B cell (primary cell): ENCODE data around the gene KLF5. TPM values are rescaled to one million over a fixed set of nuclear protein-coding genes. Genes with fewer than 3 reads are reported as not detected.

Source experiments
- ATAC-seq: fragments of 200-7000 bp; cut with Tn5 transposase; one replicate; pipeline ENCODE4 v1.10.0; 2021; ENCODE audit warnings: low read depth, mild to moderate bottlenecking, moderate number of reproducible peaks, moderate library complexity
- CTCF ChIA-PET: fragments of 350-600 bp; sonication (Branson Sonifier 250); formaldehyde crosslinking; loops from one replicate; lab custom pipeline; 2021; ENCODE audit warnings: antibody characterized with exemption, inconsistent platforms; lab: Charles Lee
- POLR2A ChIA-PET: fragments of 350-600 bp; sonication (Branson Sonifier 250); formaldehyde crosslinking; loops from one replicate; lab custom pipeline; 2021; ENCODE audit warnings: antibody characterized with exemption; lab: Charles Lee
- DNase-seq: peaks from one replicate; pipeline ENCODE4 v3.0.0; 2013
- H2AFZ ChIP-seq: 2 replicates; pipeline ENCODE4 v1.6.1; 2012; ENCODE audit warnings: mild to moderate bottlenecking, low read depth, low read length; ENCODE audit not compliant: insufficient read depth, poor library complexity, severe bottlenecking
- H3K27ac ChIP-seq, 2 donors: 1 replicate in 1 of 2; 2 replicates in 1 of 2; pipeline ENCODE4 v1.5.1; 2012 to 2013; ENCODE audit warnings: low read length in 2 of 2, mild to moderate bottlenecking in 2 of 2, moderate library complexity in 1 of 2
- H3K27me3 ChIP-seq, 4 experiments: fragments of 200-600 bp in 1 of 4; sonication (generic) in 1 of 4; replicated peaks in 1 of 4; 1 replicate in 2 of 4; 2 replicates in 2 of 4; pipeline versions ENCODE4 v1.6.1 to v1.7.0; 2013 to 2016; ENCODE audit warnings: low read length in 3 of 4, mild to moderate bottlenecking in 2 of 4, mixed read lengths in 1 of 4, moderate library complexity in 1 of 4; ENCODE audit not compliant: insufficient read depth in 4 of 4, control insufficient read depth in 3 of 4; ENCODE audit errors: control extremely low read depth in 1 of 4
- H3K36me3 ChIP-seq, 2 experiments: replicated peaks in 1 of 2; 1 replicate in 1 of 2; 2 replicates in 1 of 2; pipeline versions ENCODE4 v1.6.1 to v1.7.1; 2013; ENCODE audit warnings: low read length in 1 of 2; ENCODE audit not compliant: insufficient read depth in 2 of 2, control insufficient read depth in 1 of 2; ENCODE audit errors: control extremely low read depth in 1 of 2, extremely low read depth in 1 of 2
- H3K4me1 ChIP-seq, 2 donors: fragments of 200-600 bp in 1 of 2; sonication (generic) in 1 of 2; 1 replicate in 1 of 2; 2 replicates in 1 of 2; pipeline versions ENCODE4 v1.5.1 to v1.6.1; 2013 to 2017; ENCODE audit warnings: low read length in 2 of 2; ENCODE audit not compliant: control insufficient read depth in 2 of 2, insufficient read depth in 2 of 2
- H3K4me2 ChIP-seq: replicated peaks from 2 replicates; pipeline ENCODE3; 2012; ENCODE audit warnings: mild to moderate bottlenecking, low read depth, low read length; ENCODE audit not compliant: poor library complexity, severe bottlenecking
- H3K4me3 ChIP-seq, 5 experiments: fragments of 200-600 bp in 1 of 5; sonication (generic) in 1 of 5; 1 replicate in 3 of 5; 2 replicates in 2 of 5; pipeline versions ENCODE4 v1.5.1 to v1.7.0; 2011 to 2016; ENCODE audit warnings: low read length in 4 of 5, mild to moderate bottlenecking in 4 of 5, low read depth in 2 of 5, control low read depth in 1 of 5, moderate library complexity in 1 of 5; ENCODE audit not compliant: insufficient read depth in 1 of 5; ENCODE audit errors: control extremely low read depth in 1 of 5, extremely low read depth in 1 of 5
- H3K79me2 ChIP-seq: fragments of 200-600 bp; sonication (generic); one replicate; pipeline ENCODE4 v1.6.0; 2016; ENCODE audit warnings: low read length; ENCODE audit not compliant: control insufficient read depth, insufficient read depth
- H3K9ac ChIP-seq: fragments of 200-600 bp; sonication (generic); 2 replicates; pipeline ENCODE4 v1.6.1; 2017; ENCODE audit warnings: mild to moderate bottlenecking, low read length, moderate library complexity
- H3K9me3 ChIP-seq, 3 donors: one replicate each; pipeline versions ENCODE4 v1.6.1 to v1.7.1; 2013; ENCODE audit warnings: low read length in 2 of 3; ENCODE audit not compliant: control insufficient read depth in 2 of 3, insufficient read depth in 1 of 3; ENCODE audit errors: control extremely low read depth in 1 of 3
- H4K20me1 ChIP-seq: 2 replicates; pipeline ENCODE4 v1.6.0; 2012; ENCODE audit warnings: mild to moderate bottlenecking, low read length; ENCODE audit not compliant: insufficient read depth, control insufficient read depth, poor library complexity, severe bottlenecking
- H3K27ac Mint-ChIP-seq: one replicate; pipeline ENCODE4 v1.8.0; 2021; ENCODE audit warnings: mixed read lengths
- H3K27me3 Mint-ChIP-seq: one replicate; pipeline ENCODE4 v1.8.0; 2021; ENCODE audit warnings: mixed read lengths
- H3K4me1 Mint-ChIP-seq: one replicate; pipeline ENCODE4 v1.8.0; 2021; ENCODE audit warnings: mixed read lengths
- H3K4me3 Mint-ChIP-seq: one replicate; pipeline ENCODE4 v1.8.0; 2021; ENCODE audit warnings: mixed read lengths
- H3K9me3 Mint-ChIP-seq: one replicate; pipeline ENCODE4 v1.8.0; 2022; ENCODE audit warnings: mixed read lengths; ENCODE audit not compliant: insufficient read depth
- EZH2 ChIP-seq: IDR thresholded peaks from 2 replicates; pipeline ENCODE4 v1.6.1; 2012; ENCODE audit warnings: borderline replicate concordance, low read depth, mild to moderate bottlenecking, moderate library complexity, low read length; ENCODE audit not compliant: insufficient read depth, poor library complexity, severe bottlenecking
- WGBS: methylation state at CpG from one replicate; pipeline ENCODE4 v1.1.5; 2013; ENCODE audit warnings: missing lambda C conversion rate; ENCODE audit not compliant: insufficient coverage; 5-methylcytosine and 5-hydroxymethylcytosine counted together
- intact Hi-C: fragments of 100-400 bp; cut with micrococcal nuclease; formaldehyde crosslinking; loops from one replicate; pipeline ENCODE4 v1.10.0; 2022
- polyA plus RNA-seq: library from polyadenylated mRNA; depleted of rRNA; stranded (reverse); fragments of >200 nt; gene quantifications from 2 replicates; pipeline ENCODE4 v1.2.3, GENCODE V29; 2012
- total RNA-seq, 2 donors: library from RNA; stranded (reverse); fragments of 120-200 nt in 1 of 2; gene quantifications; 1 replicate in 1 of 2; 2 replicates in 1 of 2; pipeline versions ENCODE4 v1.2.3 to v1.2.4, GENCODE V29; 2013 to 2022
- TF ChIP-seq, protein P1 (sequence below): fragments of 200-600 bp; IDR thresholded peaks from one replicate; pipeline ENCODE4 v1.8.0; 2022; ENCODE audit warnings: antibody characterized with exemption, mild to moderate bottlenecking

Gene KLF5
- total and polyA plus RNA-seq, 2 donors (not counting 1 experiment from before 2014, with no cell fraction given), result 0.94 to 1.5 TPM

DNA sequence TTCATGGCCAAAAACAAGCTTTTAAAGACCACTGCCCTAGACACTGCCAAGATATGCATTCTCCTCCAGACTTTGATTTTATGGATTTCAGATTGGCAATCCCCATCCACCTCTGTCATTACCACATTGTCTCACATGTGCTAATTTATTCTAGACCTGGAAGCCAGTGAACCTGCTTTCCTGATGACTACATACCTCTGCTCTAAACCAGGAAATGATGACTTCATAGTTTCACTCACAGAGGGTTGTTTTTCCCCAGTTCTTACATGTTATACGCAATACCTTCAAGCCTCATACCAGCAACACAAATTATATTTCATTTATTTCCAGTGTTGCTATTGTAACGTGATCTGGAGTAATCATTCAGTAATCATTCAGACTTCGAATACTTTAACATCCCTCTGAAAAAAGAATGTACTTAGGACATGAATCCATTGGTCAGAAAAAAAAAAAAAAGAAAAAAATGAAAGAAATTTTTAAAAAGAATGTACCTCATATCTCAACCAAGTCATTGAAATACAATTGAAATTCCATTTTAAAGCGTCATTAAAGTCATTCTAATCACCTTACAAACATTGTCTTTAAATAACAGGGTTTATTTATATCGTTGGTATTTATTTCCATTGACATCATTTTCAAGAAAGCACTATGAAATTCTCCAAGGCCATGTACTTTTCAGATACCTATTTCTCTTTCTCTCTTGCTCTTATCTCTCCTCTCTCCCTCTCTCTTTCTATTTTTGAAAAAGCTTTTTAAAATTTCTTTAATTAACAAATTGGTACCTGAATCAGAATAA, 33.4 kb upstream of the KLF5 start:
- Histone ChIP-seq H3K79me2 (no peaks in the 10 kb centered on the region), H2AFZ (no peak overlapping the region), H3K36me3 (no peaks in the 10 kb centered on the region), H3K4me1 (no peaks in the 10 kb centered on the region), H3K27ac (no peak overlapping the region), H3K27me3 (no peaks in the 10 kb centered on the region), H4K20me1 (no peaks in the 10 kb centered on the region), H3K9me3 (no peaks in the 10 kb centered on the region), H3K9ac (no peak overlapping the region), H3K4me2 (no peak overlapping the region), H3K4me3 (no peak overlapping the region)
- WGBS, result 100% methylated on average over 1 of the region's 5 CpGs
- ChIA-PET CTCF (no interaction called here), POLR2A (no interaction called here)
- no peak for TF ChIP-seq EZH2
- intact Hi-C loops, result no loop called here
- Mint-ChIP-seq H3K27me3 (no peaks in the 10 kb centered on the region), H3K4me1 (no peaks in the 10 kb centered on the region), H3K4me3 (no peak overlapping the region), H3K27ac (no peak overlapping the region), H3K9me3 (no peaks in the 10 kb centered on the region)
- ATAC-seq (no peak), DNase-seq (no peak)

- POLR2A ChIA-PET, result no interaction called here
- WGBS, result no CpG with 5 or more reads among the region's 2 CpGs
- H3K4me1 ChIP-seq, result no peaks in the 10 kb centered on the region
These were observed 23.9 kb upstream of the KLF5 start for GRCh38 chr13:73034901-73035300.

More at GRCh38 chr13:73034901-73035300, 23.9 kb upstream of the KLF5 start:
- Histone ChIP-seq H4K20me1 (no peaks in the 10 kb centered on the region), H3K9me3 (no peaks in the 10 kb centered on the region), H2AFZ (no peak overlapping the region), H3K36me3 (no peaks in the 10 kb centered on the region), H3K9ac (no peak overlapping the region), H3K27ac (no peak overlapping the region), H3K4me2 (no peak overlapping the region), H3K79me2 (no peaks in the 10 kb centered on the region), H3K4me3 (no peak overlapping the region), H3K27me3 (no peaks in the 10 kb centered on the region)
- Mint-ChIP-seq H3K9me3 (no peaks in the 10 kb centered on the region), H3K27ac (no peak overlapping the region), H3K4me1 (no peaks in the 10 kb centered on the region), H3K4me3 (no peak overlapping the region), H3K27me3 (no peaks in the 10 kb centered on the region)
- no peak for DNase-seq
- TF ChIP-seq, protein P1, sequence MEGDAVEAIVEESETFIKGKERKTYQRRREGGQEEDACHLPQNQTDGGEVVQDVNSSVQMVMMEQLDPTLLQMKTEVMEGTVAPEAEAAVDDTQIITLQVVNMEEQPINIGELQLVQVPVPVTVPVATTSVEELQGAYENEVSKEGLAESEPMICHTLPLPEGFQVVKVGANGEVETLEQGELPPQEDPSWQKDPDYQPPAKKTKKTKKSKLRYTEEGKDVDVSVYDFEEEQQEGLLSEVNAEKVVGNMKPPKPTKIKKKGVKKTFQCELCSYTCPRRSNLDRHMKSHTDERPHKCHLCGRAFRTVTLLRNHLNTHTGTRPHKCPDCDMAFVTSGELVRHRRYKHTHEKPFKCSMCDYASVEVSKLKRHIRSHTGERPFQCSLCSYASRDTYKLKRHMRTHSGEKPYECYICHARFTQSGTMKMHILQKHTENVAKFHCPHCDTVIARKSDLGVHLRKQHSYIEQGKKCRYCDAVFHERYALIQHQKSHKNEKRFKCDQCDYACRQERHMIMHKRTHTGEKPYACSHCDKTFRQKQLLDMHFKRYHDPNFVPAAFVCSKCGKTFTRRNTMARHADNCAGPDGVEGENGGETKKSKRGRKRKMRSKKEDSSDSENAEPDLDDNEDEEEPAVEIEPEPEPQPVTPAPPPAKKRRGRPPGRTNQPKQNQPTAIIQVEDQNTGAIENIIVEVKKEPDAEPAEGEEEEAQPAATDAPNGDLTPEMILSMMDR, result no peak
- TF ChIP-seq EZH2, result no peak
- no peak for ATAC-seq
- CTCF ChIA-PET, result no interaction called here
- intact Hi-C loops, result no loop called here
